GM18519 (cell line): Measurements from ENCODE around the gene MYO18B.

Source experiments
- ATAC-seq: cut with Tn5 transposase; IDR thresholded peaks from one replicate; pipeline ENCODE4 v1.9.1; 2021; ENCODE audit warnings: mild to moderate bottlenecking, moderate library complexity; ENCODE audit not compliant: unreplicated experiment, low FRiP score

MYO18B gene

DNA sequence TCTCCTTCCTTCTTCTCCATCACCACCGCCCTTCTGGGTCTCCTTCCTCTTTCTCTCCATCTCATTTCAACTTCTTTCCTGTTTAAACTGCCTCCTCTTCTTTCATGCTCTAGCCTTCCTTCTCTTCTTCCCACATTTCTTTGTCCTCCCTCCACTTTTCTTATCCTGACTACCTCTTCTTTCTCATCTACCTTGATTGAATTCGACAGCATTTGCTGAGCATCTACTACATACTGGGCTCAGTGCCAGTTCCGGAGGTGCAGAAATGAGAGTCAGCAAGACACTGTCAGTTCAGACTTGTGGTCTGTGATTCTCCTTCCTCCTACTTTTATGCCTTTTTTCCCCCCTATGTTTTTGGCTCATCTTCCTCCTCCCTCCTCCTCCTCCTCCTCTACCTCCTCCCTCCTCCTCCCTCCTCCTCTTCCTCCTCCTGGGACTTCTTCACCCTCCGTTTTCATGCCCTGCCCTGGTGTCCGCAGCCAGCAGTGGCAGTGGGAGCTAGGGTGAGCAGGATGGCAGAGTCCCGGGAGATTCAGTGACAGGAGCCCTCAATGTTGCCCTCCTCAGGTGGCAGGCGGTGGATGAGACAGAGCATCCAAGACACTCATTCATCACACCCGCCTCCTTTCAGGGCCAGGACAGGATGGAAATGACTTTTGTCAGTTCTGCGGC lies 281.3 kb downstream of the MYO18B start:
- no peak for ATAC-seq

DNA sequence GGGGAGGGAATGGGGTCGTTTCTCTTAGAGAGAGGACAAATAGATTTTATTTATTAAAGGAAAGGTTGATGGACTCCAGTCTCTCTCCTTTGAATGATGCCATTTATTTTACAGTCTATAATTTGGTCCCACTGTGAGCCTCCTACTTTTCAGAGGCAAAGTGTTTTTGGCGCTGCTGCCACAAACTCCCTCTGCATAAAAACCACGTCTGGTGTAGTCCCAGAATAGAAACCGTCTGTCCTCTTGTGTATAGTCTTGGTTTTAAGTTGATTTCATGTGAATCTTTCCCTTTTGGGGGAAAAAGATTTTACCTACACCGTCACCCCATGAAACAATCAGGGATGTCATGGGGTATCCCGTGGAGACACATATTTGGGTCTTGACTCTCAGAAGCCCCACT lies 283.6 kb downstream of the MYO18B start:
- ATAC-seq: no peak

DNA sequence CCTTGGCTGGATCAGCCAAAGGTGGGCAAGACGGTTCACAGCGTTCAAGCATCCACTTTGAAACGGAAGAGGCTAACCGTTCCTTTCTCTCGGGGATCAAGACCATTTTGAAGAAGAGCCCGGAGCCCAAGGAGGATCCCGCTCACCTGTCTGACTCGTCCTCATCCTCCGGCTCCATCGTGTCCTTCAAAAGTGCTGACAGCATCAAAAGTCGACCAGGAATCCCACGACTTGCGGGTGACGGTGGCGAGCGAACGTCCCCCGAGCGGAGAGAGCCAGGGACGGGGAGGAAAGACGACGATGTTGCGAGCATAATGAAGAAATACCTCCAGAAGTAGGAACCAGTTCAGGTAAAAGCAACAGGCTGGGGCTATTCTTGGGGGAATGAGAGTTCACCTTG lies 285.4 kb downstream of the MYO18B start:
- ATAC-seq: no peak

DNA sequence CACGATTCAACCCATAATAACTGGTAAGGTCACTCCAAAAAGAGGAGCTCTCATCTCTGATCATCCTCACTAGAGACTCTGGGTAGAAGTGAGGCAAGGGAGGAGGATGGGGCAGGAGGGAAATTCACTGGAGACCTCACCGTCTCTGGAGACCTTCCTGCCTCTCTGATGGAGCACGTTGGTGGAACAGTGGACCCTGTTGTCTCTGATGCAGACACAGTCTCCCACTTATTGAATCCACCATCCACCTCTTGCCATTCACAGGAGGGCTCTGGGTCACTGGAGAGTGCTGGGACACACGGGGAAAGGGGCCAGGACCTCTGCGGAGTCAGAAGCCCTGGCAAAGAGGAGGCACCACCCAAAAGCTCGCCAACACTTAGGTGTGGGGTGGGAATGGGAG lies 289.7 kb downstream of the MYO18B start:
- no peak for ATAC-seq

DNA sequence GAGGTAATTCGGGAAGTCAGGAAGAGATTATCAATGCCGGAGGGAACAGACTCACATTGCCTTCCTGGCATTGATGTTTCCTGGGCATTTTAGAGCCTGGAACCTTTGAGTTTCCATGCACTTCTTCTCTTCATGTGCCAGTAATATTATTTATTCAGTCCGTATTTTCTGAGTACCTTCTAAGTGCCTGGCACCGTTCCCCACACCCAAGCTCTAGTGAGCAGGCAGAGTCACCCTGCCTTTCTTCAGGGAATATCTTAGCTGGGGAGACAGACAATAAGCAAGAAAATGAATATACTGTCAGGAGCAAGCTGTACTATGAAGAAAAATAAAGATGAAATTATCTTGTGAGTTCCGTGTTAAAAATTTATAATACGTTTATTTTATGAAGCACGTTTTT lies 291.1 kb downstream of the MYO18B start:
- ATAC-seq: no peak

DNA sequence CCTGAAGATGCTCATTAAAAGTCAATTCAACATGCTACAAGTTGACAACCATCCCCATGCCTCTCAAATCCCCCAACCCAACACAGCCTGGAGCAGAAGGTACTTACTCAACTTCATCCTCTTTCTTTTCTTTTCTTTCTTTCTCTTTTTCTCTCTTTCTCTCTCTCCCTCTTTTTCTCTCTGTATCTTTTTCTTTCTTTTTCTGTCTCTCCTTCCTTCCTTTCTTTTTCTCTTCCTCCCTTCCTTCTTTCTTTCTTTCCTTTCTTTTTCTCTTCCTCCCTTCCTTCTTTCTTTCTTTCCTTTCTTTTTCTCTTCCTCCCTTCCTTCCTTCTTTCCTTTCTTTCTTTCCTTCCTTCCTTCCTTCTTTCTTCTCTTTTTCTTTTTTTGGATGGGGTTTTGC lies 291.6 kb downstream of the MYO18B start:
- ATAC-seq: no peak

DNA sequence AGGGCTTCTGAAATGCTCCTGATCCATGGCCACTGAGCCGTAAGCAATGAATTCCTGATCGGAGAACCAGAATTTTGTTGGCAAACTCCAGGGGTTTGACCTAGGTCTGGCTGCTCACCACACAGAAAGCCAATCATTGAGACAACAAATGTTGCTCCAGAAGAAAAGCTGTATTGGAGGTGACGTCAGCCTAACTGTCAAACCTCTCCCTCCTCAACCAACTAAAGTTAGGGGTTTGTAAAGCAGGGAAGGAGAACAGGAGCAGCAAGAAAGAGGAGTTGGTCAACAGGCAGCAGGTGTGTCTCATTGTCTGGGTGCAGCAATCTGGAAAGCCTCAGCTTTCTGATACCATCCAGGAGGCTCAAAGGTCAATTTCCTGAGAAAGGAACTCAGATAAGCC lies 293.5 kb downstream of the MYO18B start:
- ATAC-seq: no peak

DNA sequence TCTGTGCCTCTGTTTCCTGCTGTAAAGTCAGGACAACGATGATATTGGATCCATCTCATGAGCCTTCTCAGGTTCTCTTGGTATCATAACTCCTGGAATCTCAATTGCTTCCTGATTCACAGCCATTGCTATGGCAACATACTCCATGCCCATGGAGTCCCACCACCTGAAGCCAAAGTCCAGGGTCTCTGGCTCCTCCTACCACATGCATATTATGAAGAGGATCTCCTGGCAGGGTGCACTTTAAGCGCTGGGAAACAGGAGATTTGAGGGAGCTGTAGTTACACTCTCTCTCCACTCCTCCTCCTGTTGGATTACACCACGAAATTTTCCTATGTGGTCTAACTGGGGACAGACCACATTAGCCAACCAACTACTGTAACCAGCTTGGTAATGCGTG lies 296.4 kb downstream of the MYO18B start:
- no peak for ATAC-seq

DNA sequence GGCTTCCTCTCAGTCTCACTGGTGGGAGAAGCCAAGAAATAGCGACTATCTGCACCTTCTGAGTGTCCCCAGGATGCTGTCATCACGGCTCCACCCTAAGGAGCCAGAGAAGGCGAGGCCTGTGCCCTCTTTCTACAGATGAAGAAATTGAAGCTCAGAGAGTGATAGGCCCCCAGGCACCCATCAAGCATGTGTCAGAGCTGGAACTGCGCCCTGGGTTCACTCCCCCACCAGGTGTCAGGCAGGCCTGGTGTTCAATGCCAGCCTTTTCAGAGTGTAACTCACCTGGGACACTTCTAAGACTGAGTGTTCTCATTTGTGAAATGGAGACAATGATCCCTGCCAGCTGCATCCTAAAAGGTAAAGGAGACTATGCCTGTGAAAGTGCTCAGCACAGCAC lies 299.9 kb downstream of the MYO18B start:
- ATAC-seq: no peak

DNA sequence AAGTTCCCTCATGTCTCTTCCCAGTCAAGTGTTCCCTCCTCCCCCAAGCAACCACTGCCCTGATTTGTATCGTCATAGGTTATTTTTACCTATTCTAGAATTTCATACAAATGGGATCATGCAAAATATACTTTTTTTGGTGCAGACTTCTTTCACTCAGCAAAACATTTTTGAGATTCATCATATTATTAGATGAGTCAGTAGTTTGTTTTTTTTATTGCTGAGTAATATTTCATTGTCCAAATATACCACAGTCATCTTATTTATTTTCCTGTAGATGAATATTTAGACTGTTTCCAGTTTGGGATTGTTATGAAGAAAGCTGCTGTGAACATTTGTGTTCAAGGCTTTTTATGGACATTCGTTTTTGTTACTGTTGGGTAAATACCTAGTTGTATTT lies 301.0 kb downstream of the MYO18B start:
- no peak for ATAC-seq

DNA sequence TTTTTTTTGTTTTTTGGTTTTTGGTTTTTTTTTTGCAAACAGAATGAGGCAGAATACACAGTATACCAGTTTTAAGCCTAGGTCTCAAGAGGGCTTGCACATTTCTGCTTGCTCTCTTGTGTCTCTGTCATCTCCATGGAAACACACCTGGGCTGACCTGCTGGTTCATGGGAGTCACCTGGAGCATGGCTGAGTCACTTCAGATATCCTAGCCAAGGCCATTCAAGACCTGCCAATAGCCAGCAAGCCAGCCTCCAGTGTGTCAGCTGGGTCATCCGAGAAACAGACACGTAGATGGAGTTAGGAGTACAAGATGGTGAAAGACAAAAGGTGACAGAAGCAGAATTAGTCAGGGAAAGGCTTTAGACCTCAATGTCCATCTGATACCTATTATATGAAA lies 303.1 kb downstream of the MYO18B start:
- ATAC-seq: no peak

DNA sequence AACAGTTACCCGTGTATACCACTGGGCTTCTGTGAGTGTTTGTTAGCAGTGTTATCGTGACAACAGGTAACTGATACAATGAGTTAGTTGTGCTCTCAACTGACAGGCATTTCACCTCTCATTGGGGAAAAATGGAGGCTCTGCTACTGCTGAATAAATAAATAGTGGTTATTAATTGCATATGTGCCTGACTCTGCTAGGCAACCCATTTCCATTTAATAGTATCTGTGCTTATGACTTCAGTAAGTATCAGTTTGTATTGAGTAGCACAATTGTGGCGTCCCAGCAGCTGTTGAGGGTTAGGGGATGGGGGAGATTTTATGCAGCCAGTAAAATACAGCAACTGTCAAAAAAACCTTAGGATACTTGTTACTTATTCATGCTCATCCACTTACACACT lies 303.9 kb downstream of the MYO18B start:
- no peak for ATAC-seq

DNA sequence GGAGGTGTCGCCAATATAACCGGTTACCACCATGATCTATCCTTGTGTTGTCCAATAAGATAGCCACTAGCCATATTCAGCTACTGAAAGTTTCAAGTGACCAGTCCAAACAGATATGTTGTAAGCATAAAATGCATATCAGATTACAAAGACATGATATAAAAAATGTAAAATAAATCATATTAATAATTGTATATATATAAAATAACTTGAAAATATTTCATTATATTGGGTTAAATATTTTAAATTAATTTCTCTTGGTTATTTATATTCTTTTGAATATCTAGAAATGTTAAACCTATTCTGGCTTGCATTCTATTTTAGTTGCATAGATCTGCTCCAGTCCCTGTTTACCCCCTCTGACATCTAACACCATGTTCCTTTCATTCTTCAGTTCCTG lies 305.5 kb downstream of the MYO18B start:
- no peak for ATAC-seq

DNA sequence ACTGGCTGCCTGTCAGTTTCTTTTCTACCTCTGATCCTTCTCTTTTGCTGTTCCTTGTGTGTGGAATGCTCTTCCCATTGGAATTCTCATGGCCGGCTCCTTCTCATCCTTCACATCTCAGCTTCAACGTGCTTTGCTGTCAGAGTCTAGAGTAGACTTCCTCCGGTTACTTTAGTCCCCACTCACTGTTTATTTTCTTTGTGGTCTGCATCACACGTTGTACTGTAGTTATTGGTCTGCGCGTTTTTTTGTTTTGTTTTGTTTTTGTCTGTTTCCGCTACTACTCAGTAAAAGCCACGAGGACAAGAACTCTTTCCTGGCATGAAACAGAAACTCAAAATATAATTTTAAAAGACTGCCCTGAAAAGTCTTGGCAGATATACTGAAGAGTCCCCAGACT lies 305.9 kb downstream of the MYO18B start:
- no peak for ATAC-seq

DNA sequence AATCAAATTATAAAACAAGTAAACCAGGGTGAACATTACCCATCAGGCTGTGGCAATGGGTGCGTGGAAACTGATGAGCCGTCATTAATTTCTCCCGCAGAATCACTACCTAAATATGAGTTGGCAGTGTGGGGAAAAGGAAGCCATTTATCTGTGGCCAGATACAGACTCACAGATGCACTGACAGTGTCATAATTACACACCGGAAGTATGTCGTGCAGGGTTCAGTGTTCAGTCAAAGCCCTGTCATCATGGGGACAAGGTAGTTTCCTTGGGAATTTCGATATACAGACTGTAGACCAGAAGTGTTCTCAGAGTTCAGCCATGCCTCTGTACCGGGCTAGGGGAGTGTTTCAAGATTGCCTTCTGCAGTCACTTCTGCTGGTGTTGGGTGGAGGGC lies 308.1 kb downstream of the MYO18B start:
- ATAC-seq: no peak

DNA sequence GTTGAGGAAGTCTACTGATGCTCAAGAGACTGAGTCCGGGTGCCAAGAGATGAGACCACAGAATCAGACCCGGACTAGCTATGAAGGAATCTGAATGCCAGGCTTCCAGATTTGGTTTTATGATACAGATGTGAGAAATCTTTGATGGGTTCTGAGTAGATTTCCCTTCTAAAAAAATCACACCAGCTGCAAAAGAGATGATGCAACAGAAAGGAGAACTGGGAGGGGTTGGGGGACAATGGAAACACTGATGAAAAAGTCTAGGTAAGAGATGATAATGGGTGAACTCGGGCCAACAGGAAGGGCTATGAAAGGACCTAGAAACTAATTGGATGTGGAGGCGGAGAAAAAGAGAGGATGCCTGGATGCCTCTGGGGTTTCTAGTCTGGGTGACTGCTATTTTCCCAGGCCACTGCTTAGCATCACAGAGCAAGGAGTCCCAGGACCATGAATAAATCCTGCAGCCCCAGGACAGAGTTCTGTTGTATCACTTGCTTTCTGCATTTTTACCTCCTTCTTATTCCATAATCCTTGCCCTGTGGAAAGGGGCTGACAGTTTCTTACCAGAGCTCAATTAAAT lies 311.8 kb downstream of the MYO18B start:
- ATAC-seq: no peak

DNA sequence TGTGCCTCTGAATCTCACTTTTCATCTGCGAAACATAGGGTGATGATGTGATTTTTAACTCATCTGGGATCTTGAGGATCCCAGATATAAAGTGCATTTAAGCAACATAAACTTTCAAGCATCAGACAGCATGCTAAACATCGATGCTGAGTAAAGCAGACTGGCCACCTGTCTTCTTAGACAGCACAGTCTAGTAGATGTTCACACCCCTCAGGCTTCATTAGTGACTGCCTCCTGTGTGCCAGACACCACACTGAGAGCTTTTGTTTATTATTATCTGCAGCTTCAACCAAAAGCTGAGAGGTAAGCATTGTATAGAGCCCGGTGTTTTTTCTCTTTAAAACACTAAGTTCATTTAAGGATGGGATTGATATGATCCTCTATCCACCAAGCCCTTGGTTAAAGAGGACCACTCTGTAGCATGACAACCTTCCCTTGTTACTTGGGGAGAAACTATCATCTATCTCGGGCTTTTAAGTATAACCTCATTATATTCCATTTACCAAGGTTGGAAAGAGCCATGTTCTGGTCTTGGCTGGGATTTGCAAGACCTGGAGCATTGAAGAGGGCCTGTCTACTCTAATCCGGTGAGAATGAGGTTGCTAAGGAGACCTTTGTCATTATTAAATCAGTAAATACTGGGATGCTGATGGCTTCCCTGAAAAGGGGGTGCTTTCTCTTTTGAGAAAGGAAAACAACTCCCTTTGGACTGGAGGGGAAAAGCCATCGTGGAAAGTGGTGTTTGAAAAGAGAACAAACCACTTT lies 313.0 kb downstream of the MYO18B start:
- ATAC-seq: no peak

DNA sequence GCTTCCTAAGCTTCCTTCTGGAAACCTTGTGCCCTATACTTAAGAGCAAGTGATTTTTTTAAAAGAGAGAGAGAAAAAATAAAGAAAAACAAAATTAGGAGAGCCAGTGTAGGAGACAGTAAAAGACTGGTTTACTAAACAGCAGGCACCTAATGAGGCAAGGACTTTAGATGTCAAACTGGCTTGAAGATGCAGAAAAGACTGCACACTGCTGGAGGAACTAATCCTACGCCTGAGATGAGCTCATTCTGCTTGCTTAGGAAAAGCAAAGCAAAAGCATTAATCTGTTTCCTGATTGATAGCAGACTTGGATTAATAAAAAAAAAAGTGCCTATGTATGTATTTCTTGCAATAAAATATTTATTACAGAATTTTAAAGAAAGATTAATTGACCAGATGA lies 313.7 kb downstream of the MYO18B start:
- ATAC-seq: no peak

DNA sequence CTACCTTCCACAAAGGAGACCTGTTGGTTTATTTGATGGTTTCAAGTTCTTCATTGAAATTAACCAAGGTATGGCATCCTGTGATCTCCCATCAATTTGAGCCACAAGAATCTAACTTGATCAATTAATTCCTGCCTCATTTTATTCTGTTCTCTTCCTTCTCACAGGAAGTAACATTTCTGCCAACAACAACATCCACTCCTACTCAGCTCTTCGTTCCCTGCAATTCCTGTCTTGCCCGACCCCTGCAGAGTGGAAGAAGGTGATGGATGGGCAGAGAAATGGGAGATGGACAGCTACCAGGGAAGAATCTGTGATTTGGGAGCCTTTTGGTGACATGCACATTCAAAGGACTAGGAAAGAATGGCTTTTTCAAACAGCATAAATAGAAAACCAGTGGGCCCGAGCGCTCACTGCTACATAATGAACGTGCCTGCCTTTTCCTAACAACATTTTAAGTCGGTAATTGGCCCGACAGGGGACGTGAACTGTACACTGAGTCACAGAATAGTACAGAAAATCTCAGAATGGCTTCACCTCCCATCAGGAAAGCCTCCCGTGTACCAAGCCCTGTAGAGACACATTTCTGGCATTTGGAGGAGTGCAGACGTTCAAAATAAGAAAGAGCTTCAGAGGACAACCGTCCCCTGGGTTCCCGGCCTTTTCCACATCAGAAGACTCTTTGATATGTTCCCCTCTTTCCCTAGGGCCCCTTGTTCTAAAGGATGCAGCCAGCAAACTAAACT lies 314.6 kb downstream of the MYO18B start:
- no peak for ATAC-seq

DNA sequence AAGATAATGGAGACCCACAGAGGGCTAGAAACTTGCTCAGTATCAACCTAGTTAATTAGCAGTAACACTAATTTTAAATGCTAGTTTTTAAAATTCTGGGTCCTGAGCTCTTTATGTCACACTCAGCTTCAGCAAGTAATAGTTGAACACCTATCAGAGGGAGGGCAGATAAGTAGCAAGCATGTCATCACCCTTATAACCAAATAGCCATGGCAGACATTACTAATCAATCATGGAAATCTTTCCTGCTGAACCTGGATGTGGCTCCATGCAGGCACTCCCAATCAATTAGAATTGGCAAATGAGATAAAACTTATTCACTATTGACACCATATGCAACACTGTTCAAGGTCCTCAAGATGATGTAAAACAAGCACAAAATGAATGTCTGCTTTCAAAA lies 315.7 kb downstream of the MYO18B start:
- no peak for ATAC-seq

DNA sequence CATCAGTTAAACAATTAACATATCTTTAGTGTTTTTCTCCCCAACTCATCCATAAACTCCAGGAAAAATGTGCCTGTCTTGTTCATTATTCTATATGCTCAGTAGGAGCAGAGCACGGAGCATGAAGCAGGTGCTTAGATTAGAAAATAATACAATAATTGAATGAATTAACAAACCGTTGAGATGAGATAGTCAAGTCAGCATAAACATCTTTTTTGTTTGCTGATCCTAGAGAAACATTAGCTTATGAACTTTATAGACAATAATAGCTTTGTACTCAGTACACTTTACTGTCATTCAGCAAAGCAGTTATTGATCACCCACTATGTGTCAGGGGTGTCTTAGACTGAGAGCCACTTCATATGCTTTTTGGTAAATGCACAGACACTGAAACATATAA lies 322.1 kb downstream of the MYO18B start:
- no peak for ATAC-seq
